Stomach (tissue), 9 donors: ENCODE results near the gene SCNN1B. TPM values are rescaled to one million over a fixed set of nuclear protein-coding genes. Genes with fewer than 3 reads are reported as not detected.

Source experiments
- DNase-seq, 2 donors: peaks; one replicate each; pipeline versions ENCODE4 v3.0.0 to v3.0.0-alpha.2; 2013 to 2019
- H3K27ac ChIP-seq, 5 donors: fragments of 200-600 bp in 4 of 5; sonication (generic) in 4 of 5; one replicate each; pipeline ENCODE4 v1.5.1; 2013 to 2019; ENCODE audit warnings: mild to moderate bottlenecking in 1 of 5, moderate library complexity in 1 of 5
- H3K27me3 ChIP-seq, 3 donors: fragments of 200-600 bp; sonication (generic); one replicate each; pipeline ENCODE4 v1.5.1; 2017 to 2019; ENCODE audit warnings: mixed run types in 1 of 3
- H3K36me3 ChIP-seq, 4 donors: fragments of 200-600 bp; sonication (generic); 1 replicate in 3 of 4; 2 replicates in 1 of 4; pipeline ENCODE4 v1.5.1; 2016 to 2019
- H3K4me1 ChIP-seq, 4 donors: fragments of 200-600 bp; sonication (generic); one replicate each; pipeline ENCODE4 v1.5.1; 2016 to 2019
- H3K4me3 ChIP-seq, 4 donors: fragments of 200-600 bp; sonication (generic) in 3 of 4; one replicate each; pipeline ENCODE4 v1.5.1; 2016 to 2019; ENCODE audit warnings: mild to moderate bottlenecking in 1 of 4
- H3K9me3 ChIP-seq, 4 donors: fragments of 200-600 bp; sonication (generic); one replicate each; pipeline ENCODE4 v1.5.1; 2016 to 2019
- EP300 ChIP-seq: sonication (generic); formaldehyde crosslinking; IDR thresholded peaks from one replicate; pipeline ENCODE4 v1.6.1; 2017; ENCODE audit warnings: antibody characterized with exemption
- POLR2A ChIP-seq, 4 donors: fragments of 450-650 bp; IDR thresholded peaks; one replicate each; pipeline ENCODE4 v1.6.1; 2016; ENCODE audit warnings: antibody characterized with exemption in 4 of 4, control low read depth in 2 of 4, mild to moderate bottlenecking in 1 of 4, moderate library complexity in 1 of 4
- POLR2AphosphoS5 ChIP-seq, 3 donors: sonication (generic); formaldehyde crosslinking; IDR thresholded peaks; one replicate each; pipeline ENCODE4 v1.6.1; 2016; ENCODE audit warnings: antibody characterized with exemption in 3 of 3
- WGBS, 5 donors: extraction: QIAGEN DNeasy Blood & Tissue Kit in 3 of 5; methylation state at CpG; one replicate each; pipeline versions ENCODE4 v1.1.5 to v1.1.7; 2013 to 2018; 5-methylcytosine and 5-hydroxymethylcytosine counted together
- intact Hi-C: fragments of 100-400 bp; cut with DNase I; formaldehyde crosslinking; loops from one replicate; pipeline ENCODE4 v1.15.1; 2023; ENCODE audit warnings: low total_unique reads
- polyA plus RNA-seq, 3 donors: library from polyadenylated mRNA; stranded (reverse); fragments of 200-250 nt; gene quantifications; one replicate each; pipeline ENCODE4 v1.2.3, GENCODE V29; 2013
- total RNA-seq, 5 donors: library from RNA; depleted of rRNA; stranded (reverse); fragments of >200 nt; gene quantifications; one replicate each; pipeline versions ENCODE4 v1.1.0 to v1.2.3, GENCODE V29; 2014 to 2016
- TF ChIP-seq, protein P1 (sequence below), 7 experiments: fragments of 450-650 bp in 4 of 7; fragments of 200-600 bp in 3 of 7; sonication (generic) in 3 of 7; IDR thresholded peaks; one replicate each; pipeline ENCODE4 v1.5.1; 2016 to 2019; ENCODE audit warnings: antibody characterized with exemption in 7 of 7, control low read depth in 2 of 7, mild to moderate bottlenecking in 1 of 7
- donor health status: healthy with polysubstance abuse.
- donor health status: Bipolar disorder and iron deficiency.
- donor health status: healthy.

The SCNN1B gene
- total and polyA plus RNA-seq, 8 donors: 4.1 to 97.3 (median 21.8) TPM

DNA sequence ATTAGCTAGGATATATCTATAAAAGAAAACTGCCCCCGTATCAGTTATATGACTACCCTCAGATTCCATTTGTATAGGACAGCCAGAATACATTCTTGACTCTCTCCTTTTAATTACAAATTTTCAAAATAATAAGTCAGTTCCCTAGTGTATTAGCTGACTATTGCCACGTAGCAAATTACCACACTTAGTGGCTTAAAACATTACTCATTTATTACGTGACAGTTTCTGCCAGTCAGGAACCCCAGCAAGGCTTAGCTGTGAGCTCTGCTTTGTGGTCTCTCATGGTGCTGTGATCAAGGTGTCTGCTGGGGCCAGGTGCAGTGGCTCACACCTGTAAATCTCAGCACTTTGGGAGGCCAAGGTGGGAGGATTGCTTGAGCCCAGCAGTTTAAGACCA, 13.9 kb upstream of the SCNN1B start:
- Histone ChIP-seq H3K4me3 (no peak overlapping the region), H3K4me1 (no peaks in the 10 kb centered on the region), H3K9me3 (no peaks in the 10 kb centered on the region), H3K27ac (no peak overlapping the region), H3K27me3 (peaks cover 0 to 16% (median 0%) of the 10 kb centered on the region in 3 donors), H3K36me3 (no peaks in the 10 kb centered on the region)
- WGBS, 5 donors: 70 to 75% (median 72%) methylated on average over 3 of the region's 3 CpGs
- intact Hi-C loops: no loop called here
- no peak for TF ChIP-seq POLR2AphosphoS5 (IDR thresholded peaks at IDR 0.05)
- no peak for TF ChIP-seq POLR2A (IDR thresholded peaks at IDR 0.05)
- no peak for TF ChIP-seq EP300
- TF ChIP-seq, protein P1, sequence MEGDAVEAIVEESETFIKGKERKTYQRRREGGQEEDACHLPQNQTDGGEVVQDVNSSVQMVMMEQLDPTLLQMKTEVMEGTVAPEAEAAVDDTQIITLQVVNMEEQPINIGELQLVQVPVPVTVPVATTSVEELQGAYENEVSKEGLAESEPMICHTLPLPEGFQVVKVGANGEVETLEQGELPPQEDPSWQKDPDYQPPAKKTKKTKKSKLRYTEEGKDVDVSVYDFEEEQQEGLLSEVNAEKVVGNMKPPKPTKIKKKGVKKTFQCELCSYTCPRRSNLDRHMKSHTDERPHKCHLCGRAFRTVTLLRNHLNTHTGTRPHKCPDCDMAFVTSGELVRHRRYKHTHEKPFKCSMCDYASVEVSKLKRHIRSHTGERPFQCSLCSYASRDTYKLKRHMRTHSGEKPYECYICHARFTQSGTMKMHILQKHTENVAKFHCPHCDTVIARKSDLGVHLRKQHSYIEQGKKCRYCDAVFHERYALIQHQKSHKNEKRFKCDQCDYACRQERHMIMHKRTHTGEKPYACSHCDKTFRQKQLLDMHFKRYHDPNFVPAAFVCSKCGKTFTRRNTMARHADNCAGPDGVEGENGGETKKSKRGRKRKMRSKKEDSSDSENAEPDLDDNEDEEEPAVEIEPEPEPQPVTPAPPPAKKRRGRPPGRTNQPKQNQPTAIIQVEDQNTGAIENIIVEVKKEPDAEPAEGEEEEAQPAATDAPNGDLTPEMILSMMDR (IDR thresholded peaks at IDR 0.05): no peak
- no peak for DNase-seq

DNA sequence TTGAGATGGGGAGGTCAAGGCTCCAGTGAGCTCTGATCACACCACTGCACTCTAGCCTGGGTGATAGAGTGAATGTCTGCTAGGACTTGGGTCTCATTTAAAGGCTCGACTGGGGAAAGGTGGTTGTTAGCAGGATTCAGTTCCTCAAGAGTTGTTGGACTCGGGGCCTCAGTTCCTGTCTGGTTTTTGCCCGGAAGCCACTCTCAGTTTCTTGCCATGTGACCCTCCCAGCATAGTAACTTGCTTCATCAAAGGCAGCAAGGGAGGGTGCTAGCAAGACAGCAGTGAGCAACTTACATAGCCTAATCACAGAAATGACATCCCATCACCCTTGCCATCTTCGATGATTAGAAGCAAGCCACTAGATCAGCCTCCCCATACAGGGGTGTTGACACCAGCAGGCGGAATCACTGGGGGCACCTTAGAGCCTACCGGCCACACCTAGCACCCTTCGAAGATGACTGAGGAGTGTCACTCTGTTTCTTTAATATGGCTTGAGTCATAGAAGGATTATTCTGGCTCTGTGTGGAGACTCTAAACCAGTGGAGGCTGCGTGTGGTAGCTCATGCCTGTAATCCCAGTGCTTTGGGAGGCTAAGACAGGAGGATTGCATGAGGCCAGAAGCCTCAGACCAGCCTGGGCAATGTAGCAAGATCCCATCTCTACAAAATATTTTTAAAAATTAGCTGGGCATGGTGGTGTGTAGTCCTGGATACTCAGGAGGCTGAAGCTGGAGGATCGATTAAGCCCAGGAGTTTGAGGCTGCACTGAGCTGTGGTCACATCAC, 13.2 kb upstream of the SCNN1B start:
- no peaks in the 10 kb centered on the region for H3K4me1 ChIP-seq
- no peaks in the 10 kb centered on the region for H3K36me3 ChIP-seq
- H3K27me3 ChIP-seq: peaks cover 0 to 12% (median 0%) of the 10 kb centered on the region in 3 donors
- no peak overlapping the region for H3K27ac ChIP-seq
- TF ChIP-seq POLR2A (IDR thresholded peaks at IDR 0.05) (no peak), POLR2AphosphoS5 (IDR thresholded peaks at IDR 0.05) (no peak), EP300 (no peak)
- TF ChIP-seq, protein P1 (IDR thresholded peaks at IDR 0.05): no peak
- H3K4me3 ChIP-seq: no peak overlapping the region
- DNase-seq: no peak
- intact Hi-C loops: no loop called here
- no peaks in the 10 kb centered on the region for H3K9me3 ChIP-seq
- WGBS, 5 donors: 73 to 84% (median 82%) methylated on average over 9 of the region's 9 CpGs

DNA sequence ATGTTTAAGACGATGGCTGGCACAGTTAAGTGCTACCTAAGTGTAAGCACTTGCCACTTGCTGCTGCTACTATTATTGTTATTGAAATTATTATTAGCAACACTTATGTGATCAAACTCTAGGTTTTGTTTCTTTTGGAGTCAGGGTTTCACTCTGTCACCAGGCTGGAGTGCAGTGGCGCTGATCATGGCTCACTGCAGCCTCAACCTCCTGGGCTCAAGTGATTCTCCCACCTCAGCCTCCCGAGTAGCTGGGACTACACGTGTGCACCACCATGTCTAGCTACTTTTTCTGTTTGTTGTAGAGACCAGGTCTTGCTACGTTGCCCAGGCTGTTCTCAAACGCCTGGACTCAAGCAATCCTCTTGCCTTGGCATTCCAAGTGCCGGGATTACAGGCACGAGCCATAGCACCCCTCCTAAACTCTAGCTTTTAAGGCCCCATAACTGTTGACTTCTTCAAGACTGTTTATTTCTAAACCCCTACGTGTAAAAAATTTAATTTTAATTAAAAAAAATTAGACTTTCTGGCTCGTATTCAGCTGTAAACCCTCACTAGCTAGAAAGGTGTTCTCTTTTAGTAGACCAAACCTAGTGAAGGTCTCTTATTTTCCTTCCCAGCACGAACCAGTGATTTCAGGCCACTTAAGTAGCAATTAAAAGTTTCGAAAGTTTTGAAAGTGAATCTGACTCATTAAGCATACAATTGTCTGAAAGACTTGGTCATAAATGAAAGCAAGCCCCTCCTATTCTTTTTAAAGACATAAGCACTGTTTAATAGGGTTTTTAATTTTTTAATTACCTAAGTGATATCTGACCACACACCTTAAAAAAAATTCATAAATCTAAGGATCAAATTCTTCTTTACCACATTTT, 11.7 kb upstream of the SCNN1B start:
- Histone ChIP-seq H3K27me3 (peaks cover 0 to 12% (median 0%) of the 10 kb centered on the region in 3 donors), H3K36me3 (no peaks in the 10 kb centered on the region), H3K4me1 (no peaks in the 10 kb centered on the region), H3K9me3 (no peaks in the 10 kb centered on the region), H3K27ac (no peak overlapping the region), H3K4me3 (no peak overlapping the region)
- no peak for DNase-seq
- TF ChIP-seq, protein P1 (IDR thresholded peaks at IDR 0.05): no peak
- TF ChIP-seq POLR2AphosphoS5 (IDR thresholded peaks at IDR 0.05) (no peak), EP300 (no peak), POLR2A (IDR thresholded peaks at IDR 0.05) (no peak)
- intact Hi-C loops: no loop called here
- WGBS, 5 donors: 75 to 84% (median 79%) methylated on average over 12 of the region's 12 CpGs

DNA sequence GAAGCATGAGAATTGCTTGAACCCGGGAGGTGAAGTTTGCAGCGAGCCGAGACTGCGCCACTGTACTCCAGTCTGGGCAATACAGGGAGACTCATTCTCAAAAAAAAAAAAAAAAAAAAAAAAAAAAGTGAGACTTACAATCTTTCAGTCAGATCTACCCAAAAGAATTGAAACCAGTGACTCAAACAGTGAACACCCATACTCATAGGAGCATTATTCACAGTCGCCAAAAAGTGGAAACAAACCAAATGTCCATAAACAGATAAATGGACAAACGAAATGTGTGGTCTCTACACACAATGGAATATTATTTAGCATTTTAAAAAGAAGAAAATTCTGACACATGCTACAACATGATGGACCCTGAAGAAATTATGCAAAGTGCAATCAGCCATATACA, 9.1 kb upstream of the SCNN1B start:
- intact Hi-C loops: no loop called here
- DNase-seq: no peak
- peaks cover 0 to 17% (median 0%) of the 10 kb centered on the region in 3 donors for H3K27me3 ChIP-seq
- H3K27ac ChIP-seq: no peak overlapping the region
- no peaks in the 10 kb centered on the region for H3K9me3 ChIP-seq
- H3K4me1 ChIP-seq: no peaks in the 10 kb centered on the region
- H3K4me3 ChIP-seq: no peak overlapping the region
- WGBS, 5 donors: 83 to 93% (median 88%) methylated on average over 6 of the region's 6 CpGs
- no peaks in the 10 kb centered on the region for H3K36me3 ChIP-seq
- TF ChIP-seq, protein P1 (IDR thresholded peaks at IDR 0.05): no peak
- TF ChIP-seq POLR2AphosphoS5 (IDR thresholded peaks at IDR 0.05) (no peak), EP300 (no peak), POLR2A (IDR thresholded peaks at IDR 0.05) (no peak)
